Hepatocyte (in vitro differentiated cells): ENCODE measurements around the gene GAL3ST2.

Experiments used
- CTCF ChIP-seq: fragments of 200-600 bp; sonication (generic); IDR thresholded peaks from 2 replicates; pipeline ENCODE4 v1.5.1; 2016; ENCODE audit warnings: antibody characterized with exemption, mild to moderate bottlenecking; ENCODE audit not compliant: poor library complexity
- EZH2 ChIP-seq: fragments of 200-600 bp; sonication (generic); IDR thresholded peaks from 2 replicates; pipeline ENCODE4 v1.6.1; 2016; ENCODE audit warnings: antibody characterized with exemption, mild to moderate bottlenecking, borderline replicate concordance

DNA sequence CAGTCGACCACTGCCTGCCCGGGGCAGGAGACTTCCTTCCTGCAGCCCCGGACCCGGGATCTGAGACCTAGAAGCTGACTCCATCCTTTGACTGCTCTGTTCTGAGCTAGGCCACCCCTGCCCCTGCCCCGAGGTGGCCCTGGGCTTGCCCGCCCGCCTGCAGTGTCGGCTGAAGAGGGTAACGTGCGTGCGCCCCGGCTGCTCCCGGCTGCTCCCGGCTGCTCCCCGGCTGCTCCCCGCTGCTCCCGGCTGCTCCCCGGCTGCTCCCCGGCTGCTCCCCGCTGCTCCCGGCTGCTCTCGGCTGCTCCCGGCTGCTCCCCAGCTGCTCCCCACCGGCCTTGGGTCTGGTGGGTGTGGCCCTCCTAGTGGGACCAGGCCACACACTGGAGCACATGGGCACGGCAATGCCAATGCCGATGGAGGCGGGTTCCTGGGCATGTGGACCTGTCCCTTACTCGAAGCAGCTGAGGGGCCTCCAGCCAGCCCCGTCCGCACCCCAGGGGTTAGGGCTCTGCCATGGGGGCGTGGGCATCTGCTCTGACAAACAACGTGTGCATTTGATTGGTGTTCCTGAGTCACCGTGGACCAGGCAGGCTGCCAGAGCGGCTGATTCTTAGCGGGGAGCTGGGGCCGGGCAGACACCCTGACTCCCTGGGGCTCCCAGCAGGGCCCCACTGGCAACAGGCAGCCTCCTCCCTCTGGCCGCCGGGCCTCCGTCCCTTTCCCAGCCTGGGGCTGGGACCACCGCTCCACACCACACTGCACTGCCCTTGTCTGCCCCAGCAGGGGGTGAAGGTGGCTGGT is 2.0 kb upstream of the GAL3ST2 start:
- no peak for TF ChIP-seq EZH2
- TF ChIP-seq CTCF: no peak
